Measurements from ENCODE around the gene ARL6IP4.

The ARL6IP4 gene

GRCh38 chr12:122988036-122988435 is 7.6 kb downstream of the ARL6IP4 start:
- no peak for DNase-seq (ENCODE audit: extremely low read depth, low read depth)
- TF ChIP-seq CTCF (IDR thresholded peaks at IDR 0.05; ENCODE audit: low read depth, low read length, missing control alignments), result no peak
- H3K4me3 ChIP-seq (replicated peaks; ENCODE audit: low read depth, low read length), result no peak overlapping the region

GRCh38 chr12:122988612-122989212 is 8.2 kb downstream of the ARL6IP4 start:
- no peak for DNase-seq (ENCODE audit: extremely low read depth, low read depth)
- no peak overlapping the region for H3K4me3 ChIP-seq (replicated peaks; ENCODE audit: low read depth, low read length)
- no peak for TF ChIP-seq CTCF (IDR thresholded peaks at IDR 0.05; ENCODE audit: low read depth, low read length, missing control alignments)

GRCh38 chr12:122989225-122989839 is 8.9 kb downstream of the ARL6IP4 start:
- H3K4me3 ChIP-seq (replicated peaks; ENCODE audit: low read depth, low read length), result no peak overlapping the region

GRCh38 chr12:122989874-122990419 is 9.5 kb downstream of the ARL6IP4 start:
- no peak overlapping the region for H3K4me3 ChIP-seq (replicated peaks; ENCODE audit: low read depth, low read length)
- DNase-seq (ENCODE audit: extremely low read depth, low read depth), result no peak
- no peak for TF ChIP-seq CTCF (IDR thresholded peaks at IDR 0.05; ENCODE audit: low read depth, low read length, missing control alignments)

More at GRCh38 chr12:122989225-122989839, 8.9 kb downstream of the ARL6IP4 start:
- no peak for DNase-seq (ENCODE audit: extremely low read depth, low read depth)
- TF ChIP-seq CTCF (IDR thresholded peaks at IDR 0.05; ENCODE audit: low read depth, low read length, missing control alignments), result no peak

- no peak overlapping the region for H3K4me3 ChIP-seq (replicated peaks; ENCODE audit: low read depth, low read length)
- DNase-seq (ENCODE audit: extremely low read depth, low read depth), result no peak
- no peak for TF ChIP-seq CTCF (IDR thresholded peaks at IDR 0.05; ENCODE audit: low read depth, low read length, missing control alignments)
These were observed 10.1 kb downstream of the ARL6IP4 start for GRCh38 chr12:122990561-122990960.

GRCh38 chr12:122990961-122991622 is 10.6 kb downstream of the ARL6IP4 start:
- DNase-seq (ENCODE audit: extremely low read depth, low read depth), result no peak
- H3K4me3 ChIP-seq (replicated peaks; ENCODE audit: low read depth, low read length), result no peak overlapping the region
- no peak for TF ChIP-seq CTCF (IDR thresholded peaks at IDR 0.05; ENCODE audit: low read depth, low read length, missing control alignments)

Data from HFF-Myc (cell line).